HG03521 (cell line): ENCODE data around the gene SUN2.

Experiments used
- ATAC-seq: cut with Tn5 transposase; IDR thresholded peaks from one replicate; pipeline ENCODE4 v1.9.1; 2021; ENCODE audit warnings: mild to moderate bottlenecking, moderate library complexity; ENCODE audit not compliant: unreplicated experiment

Gene SUN2

DNA sequence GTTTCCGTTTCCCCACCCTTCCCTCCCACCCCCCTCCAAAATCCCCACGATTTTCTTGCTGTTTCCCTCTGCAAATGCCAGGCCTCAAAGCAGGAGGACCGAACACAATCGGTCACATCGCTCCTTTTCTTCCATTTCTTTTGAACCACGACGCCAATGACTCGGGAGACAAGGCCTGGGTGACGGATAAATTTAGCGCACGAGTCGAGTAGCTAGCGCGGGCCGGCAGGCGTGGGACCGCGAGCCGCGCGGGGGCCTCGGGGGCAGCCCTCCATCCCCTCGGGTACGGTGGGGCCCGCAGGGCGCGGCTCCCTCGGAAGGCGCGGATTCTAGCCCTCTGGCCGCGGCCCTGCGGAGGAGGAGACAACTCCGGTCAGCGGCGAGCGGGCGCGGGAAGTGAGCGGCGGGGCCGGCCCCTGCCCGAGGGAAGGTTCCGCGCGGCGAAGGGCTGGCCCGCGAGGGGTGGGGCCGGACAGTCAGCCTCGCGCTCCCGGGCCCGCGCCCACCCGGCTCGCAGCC is 55.5 kb downstream of the SUN2 start:
- no peak for ATAC-seq

DNA sequence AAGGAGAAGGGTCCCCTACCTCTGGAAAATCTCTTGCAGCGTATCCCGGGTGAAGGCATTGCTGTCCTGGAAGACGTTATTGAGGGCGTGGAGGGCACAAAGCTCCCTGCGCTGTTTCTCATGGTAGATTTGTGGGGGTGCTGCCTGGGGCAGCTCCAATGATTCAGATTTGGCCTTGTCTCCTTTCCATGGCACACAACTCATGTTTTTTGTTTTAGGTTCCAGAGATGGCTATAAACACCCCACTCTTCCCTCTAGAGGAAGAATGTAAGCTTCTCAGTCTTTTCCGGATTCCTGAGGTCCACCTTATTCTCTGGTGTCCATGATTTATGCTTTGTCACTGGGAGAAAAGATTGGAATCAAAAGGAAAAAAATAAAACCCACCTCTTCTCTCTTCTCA is 56.0 kb downstream of the SUN2 start:
- ATAC-seq, result no peak

- ATAC-seq, result no peak
Measured at GRCh38 chr22:38699143-38699542, 56.7 kb downstream of the SUN2 start.

GRCh38 chr22:38698407-38699094 is 57.2 kb downstream of the SUN2 start:
- ATAC-seq, result no peak

GRCh38 chr22:38697425-38698089 is 58.2 kb downstream of the SUN2 start:
- no peak for ATAC-seq

GRCh38 chr22:38696606-38697424 is 59.0 kb downstream of the SUN2 start:
- ATAC-seq, result no peak

DNA sequence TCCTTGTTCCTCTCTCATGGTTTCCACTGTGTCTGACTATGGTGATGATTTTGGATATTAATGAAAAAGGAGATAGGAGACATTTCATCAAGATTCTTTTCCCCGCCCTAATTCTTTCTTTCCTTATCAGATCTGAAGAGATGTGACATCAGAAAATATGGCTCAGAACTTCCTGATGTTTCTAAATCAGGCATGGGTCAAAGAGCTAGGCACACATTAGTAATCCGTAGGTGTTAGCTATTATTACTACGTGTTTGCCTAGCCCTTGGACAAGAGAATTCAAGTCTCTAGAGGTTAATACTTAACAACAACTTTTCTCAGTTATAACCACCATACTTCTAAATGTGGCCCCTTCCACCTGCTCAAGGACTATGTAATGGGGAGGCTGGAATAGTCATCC is 60.9 kb downstream of the SUN2 start:
- ATAC-seq, result no peak

DNA sequence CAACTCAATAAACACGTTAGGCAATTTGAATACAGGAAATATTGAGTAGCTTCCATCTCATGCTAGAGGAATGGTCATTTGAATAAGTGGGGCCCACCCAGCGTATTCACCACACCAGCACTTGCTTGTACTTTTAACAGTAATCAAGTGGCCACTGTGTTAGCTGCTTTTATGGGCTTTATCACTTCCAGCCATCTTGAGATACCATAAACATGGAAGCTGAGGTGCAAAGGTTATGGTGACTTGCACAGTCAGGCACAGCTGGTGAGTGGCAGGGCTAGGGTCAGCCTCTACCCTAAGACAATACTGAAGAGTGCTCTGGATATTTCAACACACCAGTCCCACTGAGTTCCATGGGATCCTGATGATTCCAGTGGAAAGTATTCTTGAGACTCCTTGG is 61.7 kb downstream of the SUN2 start:
- no peak for ATAC-seq

DNA sequence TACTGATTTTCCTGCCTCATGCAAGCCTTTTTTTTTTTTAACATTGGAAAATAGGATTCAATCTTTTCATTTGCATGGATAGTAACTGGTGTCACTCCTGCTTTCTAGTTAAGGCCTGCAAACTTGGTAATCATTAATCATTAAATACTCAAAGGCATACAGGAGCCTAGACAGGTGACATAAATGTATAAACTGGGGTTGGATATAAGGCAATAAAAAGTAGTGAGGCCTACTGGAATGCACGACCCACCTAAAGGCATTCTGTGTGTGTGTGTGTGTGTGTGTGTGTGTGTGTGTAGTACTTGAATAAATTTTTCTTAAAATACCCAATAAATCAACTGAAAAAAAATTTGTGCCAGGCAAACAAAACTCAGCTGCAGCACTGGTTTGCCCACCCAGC is 66.1 kb downstream of the SUN2 start:
- no peak for ATAC-seq

DNA sequence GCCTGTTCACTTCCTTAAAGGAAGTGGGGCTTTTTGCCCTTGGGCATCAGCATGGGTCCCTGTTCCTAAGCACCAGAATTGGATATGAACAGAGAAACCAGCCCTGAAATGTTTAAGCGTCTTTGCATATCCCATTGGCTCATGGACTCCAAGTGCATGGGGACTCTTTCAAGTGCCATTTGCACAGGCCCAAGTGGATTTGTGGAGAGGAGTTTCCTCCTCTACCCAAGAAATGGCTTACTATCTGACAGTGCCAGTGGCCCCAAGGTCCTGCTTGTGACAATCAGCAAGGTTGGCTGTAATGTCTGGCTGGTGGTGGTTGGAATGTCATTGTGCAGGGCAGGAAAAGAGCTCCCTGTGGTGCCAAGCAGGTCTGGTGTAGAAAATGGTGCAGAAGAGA is 70.0 kb downstream of the SUN2 start:
- no peak for ATAC-seq

DNA sequence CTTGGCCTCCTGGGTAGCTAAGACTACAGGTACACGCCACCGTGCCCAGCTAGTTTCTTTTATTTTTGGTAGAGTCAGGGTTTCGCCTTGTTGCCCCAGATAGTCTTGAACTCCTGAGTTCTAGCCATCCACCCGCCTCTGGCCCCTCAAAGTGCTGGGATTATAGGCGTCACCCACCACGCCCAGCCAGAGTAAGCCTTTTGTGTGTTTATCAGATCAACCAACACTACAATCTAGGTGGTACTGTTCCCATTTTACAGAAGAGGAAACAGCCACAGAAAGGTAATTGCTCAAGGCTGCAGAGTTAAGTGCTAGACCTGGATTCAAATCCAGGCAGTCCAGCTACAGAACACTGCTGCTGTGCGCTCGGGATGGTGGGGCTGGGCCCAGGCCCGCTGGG is 70.9 kb downstream of the SUN2 start:
- no peak for ATAC-seq
